K562 (cell line): ENCODE results near the gene PTBP3. TPM values are rescaled to one million over a fixed set of nuclear protein-coding genes. Genes with fewer than 3 reads are reported as not detected.
A peak's percentile ranks its signal among the peaks of the same experiment; 100 is the strongest.

Experiments used
- ATAC-seq: fragments of 200-7000 bp; cut with Tn5 transposase; 3 replicates; pipeline ENCODE4 v1.9.1; 2020; ENCODE audit warnings: moderate library complexity
- BruUV-seq: library from RNA; stranded (reverse); fragments of 400-500 nt; replicated peaks from 2 replicates; lab custom pipeline; 2021; lab: Mats Ljungman, UMichigan
- CTCF ChIA-PET: fragments of 300-600 bp; formaldehyde crosslinking; extraction: SDS; loops from one replicate; lab custom pipeline; 2021; ENCODE audit warnings: low intra/inter-chr PET ratio; lab: Yijun Ruan, JAX
- POLR2A ChIA-PET: fragments of 300-600, 350-650 bp; sonication (Branson Sonifier 250); formaldehyde crosslinking; extraction: SDS; loops from one replicate; lab custom pipeline; 2021; ENCODE audit warnings: antibody characterized with exemption, inconsistent platforms; lab: Yijun Ruan, JAX
- DNase-seq, 4 experiments: peaks; one replicate each; pipeline versions ENCODE4 v3.0.0 to v3.0.0-alpha.2; 2011 to 2018; ENCODE audit warnings: low spot score in 3 of 4, mixed read lengths in 3 of 4; ENCODE audit errors: extremely low read depth in 1 of 4
- FAIRE-seq: peaks from 2 replicates; lab custom pipeline; 2011; peaks lifted over from hg19 to GRCh38; lab: Jason Lieb, UNC
- H2AFZ ChIP-seq: 2 replicates; pipeline ENCODE4 v1.6.0; 2011; ENCODE audit warnings: low read depth, low read length, control low read depth, inconsistent platforms
- H3K27ac ChIP-seq: fragments of 200-600 bp; 3 replicates; pipeline ENCODE4 v1.8.0; 2011; ENCODE audit warnings: low read depth, mild to moderate bottlenecking, control low read depth, inconsistent platforms, low read length, moderate library complexity, mixed read lengths; ENCODE audit errors: extremely low read depth
- H3K27me3 ChIP-seq, 2 experiments: fragments of 300-600 bp in 1 of 2; 2 replicates in 1 of 2; 3 replicates in 1 of 2; pipeline versions ENCODE4 v1.6.0 to v1.8.0; 2011; ENCODE audit warnings: inconsistent platforms in 2 of 2, low read length in 2 of 2, mild to moderate bottlenecking in 1 of 2, mixed read lengths in 1 of 2, moderate library complexity in 1 of 2; ENCODE audit not compliant: control insufficient read depth in 2 of 2, insufficient read depth in 2 of 2
- H3K36me3 ChIP-seq: fragments of 300-600 bp; 3 replicates; pipeline ENCODE4 v1.8.0; 2011; ENCODE audit warnings: mild to moderate bottlenecking, low read length, inconsistent platforms; ENCODE audit not compliant: control insufficient read depth, insufficient read depth
- H3K4me1 ChIP-seq, 2 experiments: fragments of 200-600 bp in 1 of 2; replicated peaks in 1 of 2; 2 replicates in 1 of 2; 3 replicates in 1 of 2; pipeline versions ENCODE4 v1.5.1 to v1.8.0; 2011; ENCODE audit warnings: inconsistent platforms in 2 of 2, low read length in 2 of 2, mild to moderate bottlenecking in 1 of 2, mixed read lengths in 1 of 2, moderate library complexity in 1 of 2; ENCODE audit not compliant: control insufficient read depth in 2 of 2, insufficient read depth in 2 of 2
- H3K4me2 ChIP-seq: 2 replicates; pipeline ENCODE4 v1.6.1; 2011; ENCODE audit warnings: low read length, control low read depth, inconsistent platforms, mixed read lengths; ENCODE audit not compliant: insufficient read depth
- H3K4me3 ChIP-seq: fragments of 200-600 bp; sonication (generic), shearing (Covaris generic); 2 replicates; pipeline ENCODE4 v1.5.1; 2016; ENCODE audit warnings: control low read depth, inconsistent platforms
- H3K79me2 ChIP-seq: fragments of 200-600 bp; 3 replicates; pipeline ENCODE4 v1.8.0; 2011; ENCODE audit warnings: low read length, inconsistent platforms; ENCODE audit not compliant: control insufficient read depth, insufficient read depth
- H3K9ac ChIP-seq, 2 experiments: 2 replicates each; pipeline versions ENCODE4 v1.6.0 to v1.6.1; 2011; ENCODE audit warnings: low read depth in 2 of 2, low read length in 2 of 2, control low read depth in 1 of 2, inconsistent platforms in 1 of 2, mild to moderate bottlenecking in 1 of 2, mixed read lengths in 1 of 2; ENCODE audit not compliant: insufficient read depth in 1 of 2
- H3K9me1 ChIP-seq: one replicate; pipeline ENCODE4 v1.6.0; 2011; ENCODE audit warnings: inconsistent platforms, mild to moderate bottlenecking, low read length, moderate library complexity; ENCODE audit not compliant: control insufficient read depth, insufficient read depth
- H3K9me3 ChIP-seq: replicated peaks from 2 replicates; pipeline ENCODE4 v1.5.1; 2011; ENCODE audit warnings: low read depth, low read length, inconsistent platforms; ENCODE audit not compliant: control insufficient read depth, insufficient read depth
- H4K20me1 ChIP-seq: replicated peaks from 2 replicates; pipeline ENCODE4 v1.6.1; 2011; ENCODE audit warnings: low read length, inconsistent platforms, mixed read lengths; ENCODE audit not compliant: control insufficient read depth, insufficient read depth
- ATF7 ChIP-seq: fragments of 450-650 bp; IDR thresholded peaks from 2 replicates; pipeline ENCODE4 v1.7.1; 2014; ENCODE audit warnings: mild to moderate bottlenecking, moderate library complexity
- BDP1 ChIP-seq: IDR thresholded peaks from 3 replicates; pipeline ENCODE4 v1.6.1; 2011; ENCODE audit not compliant: insufficient read length, insufficient read depth
- CBFA2T2 ChIP-seq: fragments of 450-650 bp; conservative IDR thresholded peaks from 2 replicates; pipeline ENCODE4 v1.6.1; 2017; ENCODE audit warnings: mild to moderate bottlenecking
- CC2D1A ChIP-seq: fragments of 450-650 bp; IDR thresholded peaks from 2 replicates; pipeline ENCODE4 v1.6.1; 2017; ENCODE audit warnings: mild to moderate bottlenecking
- KAT2B ChIP-seq: IDR thresholded peaks from one replicate; pipeline ENCODE4 v1.6.1; 2012; ENCODE audit warnings: low read depth, mild to moderate bottlenecking, control low read depth, inconsistent platforms, low read length, moderate library complexity
- KHSRP ChIP-seq: fragments of 450-650 bp; IDR thresholded peaks from 2 replicates; pipeline ENCODE4 v1.6.1; 2017
- POU5F1 ChIP-seq: fragments of 150-350 bp; IDR thresholded peaks from 2 replicates; pipeline ENCODE4 v1.6.1; 2014; ENCODE audit warnings: borderline replicate concordance, low read length, low read depth, mild to moderate bottlenecking; ENCODE audit not compliant: partially characterized antibody
- RBM25 ChIP-seq: fragments of 200-400 bp; formaldehyde crosslinking; IDR thresholded peaks from 2 replicates; pipeline ENCODE4 v1.6.1; 2018; ENCODE audit warnings: low read length, low read depth, moderate library complexity; ENCODE audit not compliant: severe bottlenecking
- ZBTB7A ChIP-seq: IDR thresholded peaks from 2 replicates; pipeline ENCODE4 v1.6.1; 2011; ENCODE audit warnings: low read depth, mild to moderate bottlenecking, low read length, moderate library complexity, borderline replicate concordance; ENCODE audit not compliant: control insufficient read depth
- ZBTB9 ChIP-seq: fragments of 450-650 bp; formaldehyde crosslinking; IDR thresholded peaks from 2 replicates; pipeline ENCODE4 v1.4.0; 2020; ENCODE audit warnings: mild to moderate bottlenecking, moderate library complexity
- ZNF121 ChIP-seq: sonication (generic); formaldehyde crosslinking; conservative IDR thresholded peaks from 2 replicates; pipeline ENCODE4 v1.8.0; 2022; ENCODE audit warnings: missing genetic modification reagents
- ZNF124 ChIP-seq: sonication (generic); formaldehyde crosslinking; IDR thresholded peaks from 2 replicates; pipeline ENCODE4 v1.8.1; 2022; ENCODE audit warnings: missing genetic modification reagents
- ZNF280A ChIP-seq: fragments of 450-650 bp; IDR thresholded peaks from 2 replicates; pipeline ENCODE4 v1.6.1; 2018; ENCODE audit warnings: mild to moderate bottlenecking, low read depth; ENCODE audit not compliant: partially characterized antibody
- ZNF778 ChIP-seq: fragments of 450-650 bp; formaldehyde crosslinking; IDR thresholded peaks from 2 replicates; pipeline ENCODE4 v1.4.0; 2020; ENCODE audit warnings: mild to moderate bottlenecking, moderate library complexity
- WGBS: fragments of 100-300 bp; shearing (Covaris generic); methylation state at CpG from one replicate; pipeline ENCODE4 v1.1.6; 2016; ENCODE audit warnings: low coverage, mixed read lengths; ENCODE audit not compliant: insufficient coverage; ENCODE audit errors: missing lambda C conversion rate; 5-methylcytosine and 5-hydroxymethylcytosine counted together
- in situ Hi-C: fragments of 300-500 bp; cut with MboI; formaldehyde crosslinking; loops from 4 replicates; pipeline ENCODE4 v1.15.0; 2018; ENCODE audit warnings: inconsistent platforms, mixed read lengths
- intact Hi-C: fragments of 100-400 bp; cut with micrococcal nuclease; formaldehyde crosslinking; loops from 2 replicates; pipeline ENCODE4 v1.14.2; 2022
- polyA plus RNA-seq, 8 experiments: library from polyadenylated mRNA; depleted of rRNA in 4 of 8; stranded (reverse) in 5 of 8; unstranded in 3 of 8; fragments of >200 nt; fragmentation: Nextera tagmentation in 2 of 8; fragmentation: Illumina TruSeq in 1 of 8; extraction: Ambion mirVana in 2 of 8; extraction: Trizol in 1 of 8; gene quantifications; 2 replicates each; pipeline versions ENCODE4 v1.2.1 to v1.2.3, GENCODE V29; 2011 to 2014; ENCODE audit warnings: inconsistent platforms in 1 of 8, missing spikeins in 1 of 8
- total RNA-seq, 7 experiments: library from RNA; depleted of rRNA in 6 of 7; stranded (reverse); fragments of >200 nt in 6 of 7; fragmentation: Illumina TruSeq in 2 of 7; extraction: Trizol in 2 of 7; gene quantifications; 2 replicates each; pipeline versions ENCODE4 v1.2.1 to v1.2.3, GENCODE V29; 2011 to 2021; ENCODE audit warnings: low replicate concordance in 1 of 7

PTBP3 gene
- total and polyA plus RNA-seq, 9 of the 15 experiments (the other 6 are each of a cell fraction or from before 2014, with no cell fraction given), result 22.4 to 132 (median 68.0) TPM

- Histone ChIP-seq H3K9ac (no peak overlapping the region), H4K20me1 (no peaks in the 10 kb centered on the region), H3K4me1 (no peaks in the 10 kb centered on the region; a peak in 1 of 5 replicates), H3K4me3 (no peak overlapping the region), H3K4me2 (no peak overlapping the region), H3K27me3 (no peaks in the 10 kb centered on the region), H3K36me3 (peaks cover 19% of the 10 kb centered on the region), H3K9me1 (no peaks in the 10 kb centered on the region), H2AFZ (no peak overlapping the region), H3K9me3 (peaks cover 16% of the 10 kb centered on the region), H3K27ac (no peak overlapping the region), H3K79me2 (peaks cover 65% of the 10 kb centered on the region)
- FAIRE-seq, result no peak
- ChIA-PET CTCF (no interaction called here), POLR2A (interaction anchor here (0.8 kb wide), 1 partner anchor 11 kb away, joined by 3 read pairs; no protein-coding TSS in a partner anchor)
- no TSS peak for BruUV-seq
- TF ChIP-seq POU5F1 (no peak), ZBTB9 (CRISPR knock-in tag) (no peak), CBFA2T2 (no peak), ZNF121 (CRISPR knock-in tag) (peak; percentile 56; the same call in 1 of the 2 replicates), ZNF124 (CRISPR knock-in tag) (no peak), ZNF280A (no peak), ATF7 (no peak), ZBTB7A (no peak), CC2D1A (no peak), BDP1 (no peak), KHSRP (no peak), RBM25 (peak; percentile 37), KAT2B (no peak), ZNF778 (CRISPR knock-in tag) (no peak)
- DNase-seq, result no peak
- ATAC-seq, result no peak
- WGBS, result 95% methylated on average over 2 of the region's 2 CpGs
- in situ Hi-C loops (no loop called here), intact Hi-C loops (no loop called here)
Observed at GRCh38 chr9:112280904-112281303, 52.5 kb downstream of the PTBP3 start.
